ENCODE measurements around the gene BICDL1. TPM values are rescaled to one million over a fixed set of nuclear protein-coding genes. Genes with fewer than 3 reads are reported as not detected.

The BICDL1 gene
- total RNA-seq, 1 experiment from 2014 or later: 14.4 TPM

DNA sequence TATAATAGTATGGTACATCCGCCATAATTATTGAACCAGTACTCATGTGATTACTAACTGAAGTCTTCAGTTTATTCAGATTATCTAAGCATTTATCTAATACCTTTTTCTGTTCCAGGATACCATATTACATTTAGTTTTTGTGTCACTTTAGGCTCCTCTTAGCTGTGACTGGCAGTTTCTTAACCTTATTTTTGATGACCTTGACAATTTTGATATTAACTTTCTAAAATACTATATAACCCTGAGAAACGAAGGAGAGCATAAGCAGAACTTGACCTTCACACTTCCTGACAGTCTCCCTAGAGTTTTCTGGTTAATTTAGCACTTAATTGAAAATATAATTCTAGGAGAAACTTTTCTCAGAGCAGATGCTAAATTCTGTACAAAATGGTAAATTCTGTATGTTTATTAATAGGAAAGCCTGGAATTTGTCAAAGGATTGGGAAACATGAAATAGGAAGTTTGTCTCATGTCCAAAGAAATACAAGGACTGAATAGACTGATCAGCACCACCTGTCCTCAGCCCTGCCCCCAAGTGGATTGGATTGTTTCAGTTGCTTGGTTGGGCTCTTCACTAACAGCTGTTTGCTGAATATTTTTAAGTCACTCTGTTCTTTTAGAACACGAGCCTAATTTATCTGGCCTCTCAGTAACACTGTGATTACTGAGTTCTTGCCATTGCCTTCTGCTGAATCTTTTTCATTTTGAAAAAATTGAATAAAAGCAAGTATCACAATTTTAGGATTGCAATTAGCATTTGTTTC lies 6.0 kb downstream of the BICDL1 start:
- intact Hi-C loops (cut with micrococcal nuclease; ENCODE audit: unreplicated experiment): no loop called here
- Histone ChIP-seq H2AFZ (no peak overlapping the region), H3K27me3 (ENCODE audit: insufficient read depth, low read depth) (no peaks in the 10 kb centered on the region), H3K79me2 (ENCODE audit: low read depth) (peaks cover 15% of the 10 kb centered on the region), H3K27ac (no peak overlapping the region), H3F3A (ENCODE audit: insufficient read depth, low read depth) (no peaks in the 10 kb centered on the region), H3K4me1 (replicated peaks; ENCODE audit: insufficient read depth) (0 out of 2 replicates have a peak, but pooled peaks cover 13% of the 10 kb centered on the region), H3K4me3 (no peak overlapping the region), H3K36me3 (ENCODE audit: low read depth) (no peaks in the 10 kb centered on the region), H4K20me1 (ENCODE audit: insufficient read depth) (no peaks in the 10 kb centered on the region), H3K9me2 (ENCODE audit: insufficient read depth) (no peaks in the 10 kb centered on the region), H3K9me3 (ENCODE audit: insufficient read depth, low read depth) (no peaks in the 10 kb centered on the region), H3K4me2 (no peak overlapping the region)
- ChIA-PET CTCF (no interaction called here), POLR2A (ENCODE audit: unreplicated experiment) (no interaction called here)
- BruUV-seq (replicated peaks): no TSS peak
- TF ChIP-seq EZH2 (IDR thresholded peaks at IDR 0.05; ENCODE audit: low read depth): no peak
- TF ChIP-seq, protein P1, sequence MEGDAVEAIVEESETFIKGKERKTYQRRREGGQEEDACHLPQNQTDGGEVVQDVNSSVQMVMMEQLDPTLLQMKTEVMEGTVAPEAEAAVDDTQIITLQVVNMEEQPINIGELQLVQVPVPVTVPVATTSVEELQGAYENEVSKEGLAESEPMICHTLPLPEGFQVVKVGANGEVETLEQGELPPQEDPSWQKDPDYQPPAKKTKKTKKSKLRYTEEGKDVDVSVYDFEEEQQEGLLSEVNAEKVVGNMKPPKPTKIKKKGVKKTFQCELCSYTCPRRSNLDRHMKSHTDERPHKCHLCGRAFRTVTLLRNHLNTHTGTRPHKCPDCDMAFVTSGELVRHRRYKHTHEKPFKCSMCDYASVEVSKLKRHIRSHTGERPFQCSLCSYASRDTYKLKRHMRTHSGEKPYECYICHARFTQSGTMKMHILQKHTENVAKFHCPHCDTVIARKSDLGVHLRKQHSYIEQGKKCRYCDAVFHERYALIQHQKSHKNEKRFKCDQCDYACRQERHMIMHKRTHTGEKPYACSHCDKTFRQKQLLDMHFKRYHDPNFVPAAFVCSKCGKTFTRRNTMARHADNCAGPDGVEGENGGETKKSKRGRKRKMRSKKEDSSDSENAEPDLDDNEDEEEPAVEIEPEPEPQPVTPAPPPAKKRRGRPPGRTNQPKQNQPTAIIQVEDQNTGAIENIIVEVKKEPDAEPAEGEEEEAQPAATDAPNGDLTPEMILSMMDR (conservative IDR thresholded peaks at IDR 0.05): no peak
- DNase-seq: no peak

DNA sequence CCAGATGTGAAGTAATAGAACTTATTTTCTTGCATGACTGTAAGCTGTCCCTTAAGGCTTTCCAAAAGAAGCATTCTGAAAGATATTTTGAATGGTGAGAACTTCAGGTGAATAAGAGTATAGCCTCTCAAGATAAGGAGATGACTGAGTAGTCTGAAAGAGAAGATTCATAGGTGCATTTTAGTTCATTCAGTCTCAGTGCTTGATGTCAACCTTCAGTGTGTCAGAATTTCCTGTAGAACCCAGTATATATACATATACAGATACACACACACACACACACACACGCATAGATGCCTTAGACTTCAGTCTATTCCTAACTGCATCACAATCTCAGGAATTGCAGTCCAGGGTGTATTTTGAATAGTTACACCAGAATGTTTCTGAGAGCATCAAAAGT lies 7.4 kb downstream of the BICDL1 start:
- no peaks in the 10 kb centered on the region for H3K9me2 ChIP-seq (ENCODE audit: insufficient read depth)
- ChIA-PET POLR2A (ENCODE audit: unreplicated experiment) (no interaction called here), CTCF (no interaction called here)
- 0 out of 2 replicates have a peak, but pooled peaks cover under 1% of the 10 kb centered on the region for H3K4me1 ChIP-seq (replicated peaks; ENCODE audit: insufficient read depth)
- no peaks in the 10 kb centered on the region for H3K9me3 ChIP-seq (ENCODE audit: insufficient read depth, low read depth)
- no TSS peak for BruUV-seq (replicated peaks)
- no peak overlapping the region for H3K4me2 ChIP-seq
- no peak overlapping the region for H3K4me3 ChIP-seq
- no peak overlapping the region for H3K27ac ChIP-seq
- TF ChIP-seq, protein P1 (conservative IDR thresholded peaks at IDR 0.05): no peak
- no peak for TF ChIP-seq EZH2 (IDR thresholded peaks at IDR 0.05; ENCODE audit: low read depth)
- DNase-seq: no peak
- H3K79me2 ChIP-seq (ENCODE audit: low read depth): 0 out of 2 replicates have a peak, but pooled peaks cover 4% of the 10 kb centered on the region
- H2AFZ ChIP-seq: no peak overlapping the region
- H3K27me3 ChIP-seq (ENCODE audit: insufficient read depth, low read depth): no peaks in the 10 kb centered on the region
- intact Hi-C loops (cut with micrococcal nuclease; ENCODE audit: unreplicated experiment): no loop called here
- no peaks in the 10 kb centered on the region for H3F3A ChIP-seq (ENCODE audit: insufficient read depth, low read depth)
- no peaks in the 10 kb centered on the region for H4K20me1 ChIP-seq (ENCODE audit: insufficient read depth)
- no peaks in the 10 kb centered on the region for H3K36me3 ChIP-seq (ENCODE audit: low read depth)

GRCh38 chr12:119998471-119999245 lies 9.6 kb downstream of the BICDL1 start:
- ChIA-PET POLR2A (ENCODE audit: unreplicated experiment) (no interaction called here), CTCF (interaction anchor here (0.6 kb wide), 2 partner anchors 44 to 192 kb away, joined by 4 to 8 read pairs; no protein-coding TSS in a partner anchor)
- H3K79me2 ChIP-seq (ENCODE audit: low read depth): no peaks in the 10 kb centered on the region
- BruUV-seq (replicated peaks): no TSS peak
- H3F3A ChIP-seq (ENCODE audit: insufficient read depth, low read depth): no peaks in the 10 kb centered on the region
- H3K4me1 ChIP-seq (replicated peaks; ENCODE audit: insufficient read depth): no peaks in the 10 kb centered on the region
- no peaks in the 10 kb centered on the region for H3K36me3 ChIP-seq (ENCODE audit: low read depth)
- no peaks in the 10 kb centered on the region for H3K27me3 ChIP-seq (ENCODE audit: insufficient read depth, low read depth)
- H3K9me3 ChIP-seq (ENCODE audit: insufficient read depth, low read depth): no peaks in the 10 kb centered on the region
- TF ChIP-seq EZH2 (IDR thresholded peaks at IDR 0.05; ENCODE audit: low read depth): no peak
- TF ChIP-seq, protein P1 (conservative IDR thresholded peaks at IDR 0.05): no peak
- no peaks in the 10 kb centered on the region for H3K9me2 ChIP-seq (ENCODE audit: insufficient read depth)
- H3K4me2 ChIP-seq: no peak overlapping the region
- H3K4me3 ChIP-seq: no peak overlapping the region
- H3K27ac ChIP-seq: no peak overlapping the region
- intact Hi-C loops (cut with micrococcal nuclease; ENCODE audit: unreplicated experiment): no loop called here
- no peak for DNase-seq
- no peaks in the 10 kb centered on the region for H4K20me1 ChIP-seq (ENCODE audit: insufficient read depth)
- no peak overlapping the region for H2AFZ ChIP-seq

All from PC-9 (cell line).